NCI-H1105 treated with DMSO at 0.1 percent for 48 hours (cell line): Measurements from ENCODE around the gene LAMA2.

ENCODE experiments used
- DNase-seq: peaks from one replicate; lab custom pipeline; 2025; lab: John Stamatoyannopoulos, UW

Gene LAMA2

DNA sequence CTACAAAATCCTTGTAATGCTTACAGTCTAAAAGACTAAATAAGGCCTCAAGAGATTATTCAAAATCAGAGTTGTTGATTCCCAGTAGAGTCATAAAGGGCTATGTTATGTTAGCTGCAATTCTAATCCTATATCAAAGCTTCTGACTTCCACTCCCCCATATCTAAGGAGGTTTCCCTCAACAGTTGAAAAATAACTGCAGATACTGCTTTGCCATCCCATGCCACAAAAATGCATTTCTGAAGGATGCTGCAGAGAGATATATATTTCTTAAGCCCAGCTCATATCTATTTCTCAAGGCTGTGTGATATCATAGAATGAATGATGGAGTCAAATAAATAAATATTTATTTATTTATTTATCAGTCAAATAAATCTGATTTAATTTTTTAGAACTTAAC, 332.3 kb downstream of the LAMA2 start:
- DNase-seq, result no peak

DNA sequence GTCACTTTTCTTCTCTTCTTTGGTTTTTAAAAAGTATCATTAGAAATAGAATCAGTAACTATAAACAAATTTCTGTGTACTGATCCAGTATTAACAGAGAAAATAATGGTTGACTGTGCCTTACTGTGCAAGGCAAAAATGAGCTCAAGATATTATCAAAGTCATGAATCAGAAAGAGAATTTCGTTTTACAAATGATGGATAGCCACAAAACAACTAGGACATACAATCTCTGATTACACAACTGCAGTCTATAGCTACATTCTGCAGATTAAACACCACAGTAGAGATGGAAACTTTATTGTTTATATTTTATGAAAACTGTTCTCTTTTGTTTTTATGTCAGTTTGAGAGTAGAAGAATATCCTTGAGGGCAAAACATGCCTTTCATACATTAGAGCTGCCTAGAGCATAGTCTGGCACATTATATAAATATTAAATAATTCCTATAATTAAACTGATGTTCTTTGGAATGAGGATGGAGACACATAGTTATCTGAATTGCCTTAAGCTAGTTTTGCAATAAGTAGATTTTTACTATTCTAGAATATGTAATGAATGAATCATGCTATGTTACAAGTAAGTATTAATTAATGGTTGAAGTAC, 333.1 kb downstream of the LAMA2 start:
- no peak for DNase-seq

DNA sequence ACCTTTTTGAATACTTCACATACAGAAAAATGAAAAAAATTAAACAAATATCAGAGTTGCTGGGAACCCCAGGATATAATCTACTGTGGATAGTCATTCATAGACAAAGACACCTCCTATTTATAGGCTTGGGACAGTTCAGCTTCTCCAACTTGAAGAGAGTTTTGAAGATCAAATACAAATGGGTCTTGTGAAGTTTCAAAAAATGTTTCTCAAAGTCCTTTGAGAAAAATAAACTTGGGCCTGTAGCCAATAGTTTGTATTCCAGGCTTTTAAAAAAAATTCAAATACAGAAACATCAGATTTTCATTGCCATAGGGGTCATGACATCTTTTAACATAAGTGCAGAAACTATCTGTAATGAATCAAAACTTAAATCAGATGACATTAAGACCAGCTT, 334.8 kb downstream of the LAMA2 start:
- no peak for DNase-seq

DNA sequence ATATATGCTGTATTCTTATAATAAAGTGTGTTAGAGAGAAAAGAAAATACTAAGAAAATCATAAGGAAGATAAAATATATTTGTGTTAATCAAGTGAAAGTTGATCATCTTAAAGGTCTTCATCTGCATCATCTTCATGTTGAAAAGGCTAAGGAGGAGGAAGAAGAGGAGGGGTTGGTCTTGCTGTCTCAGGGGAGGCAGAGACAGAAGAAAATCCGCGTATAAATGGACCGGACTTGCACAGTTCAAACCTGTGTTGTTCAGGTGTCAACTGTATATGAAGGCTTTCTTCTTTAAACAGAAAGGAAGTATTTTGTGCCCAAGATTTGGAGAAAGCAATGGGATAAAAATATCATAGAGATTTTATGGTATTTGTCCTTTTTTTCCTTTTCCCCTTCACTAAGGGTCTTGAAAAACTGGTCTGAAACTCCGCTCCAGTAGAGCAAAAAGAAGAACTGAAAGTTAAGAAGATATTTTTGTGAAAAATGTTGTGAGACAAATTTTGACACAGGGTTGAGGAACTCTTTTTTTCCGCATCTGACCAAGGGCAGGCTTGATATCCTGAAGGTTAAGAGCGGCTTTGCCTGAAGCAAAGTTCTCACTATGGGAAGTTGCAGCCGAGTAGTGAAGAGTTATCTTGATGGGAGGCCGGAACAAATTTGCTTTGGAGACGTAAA, 350.7 kb downstream of the LAMA2 start:
- no peak for DNase-seq

DNA sequence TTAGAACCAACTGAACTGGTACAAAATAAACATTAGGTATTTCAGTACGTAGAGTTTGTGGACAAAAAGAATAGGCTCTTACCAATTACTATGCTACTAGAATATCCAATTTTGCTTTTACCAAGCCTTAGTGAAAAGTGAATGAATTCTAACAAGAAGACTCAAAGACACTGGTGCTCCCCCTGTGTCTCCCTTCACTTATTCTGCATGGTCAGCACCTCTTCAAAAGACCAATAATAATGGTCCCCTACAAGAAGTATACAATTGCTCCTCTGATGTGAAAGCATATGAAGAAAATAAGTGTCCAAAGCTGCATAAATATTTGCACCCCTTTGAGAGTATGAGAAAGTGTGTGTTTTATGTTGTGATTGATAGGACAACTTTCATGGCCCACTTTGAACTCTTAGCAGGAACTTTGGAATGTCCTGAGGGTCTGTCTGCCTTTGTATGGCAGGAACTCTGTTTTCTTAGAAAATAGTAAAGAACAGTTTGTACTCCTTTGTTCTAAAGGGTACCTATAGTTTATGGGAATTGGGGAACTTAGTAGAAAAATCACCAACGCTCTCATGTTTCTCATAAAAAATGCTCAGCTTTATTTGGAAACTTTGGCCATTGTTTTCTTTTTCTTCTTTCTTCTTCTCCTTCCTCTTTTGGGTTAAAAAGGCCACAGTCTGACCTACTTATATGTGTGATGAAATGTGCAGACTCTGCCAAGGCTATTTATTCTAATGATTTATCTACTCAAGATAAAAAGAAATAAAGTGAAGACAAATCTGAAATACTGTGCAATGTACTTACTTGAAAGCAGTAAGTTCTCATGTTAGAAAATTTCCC, 352.4 kb downstream of the LAMA2 start:
- DNase-seq, result no peak

DNA sequence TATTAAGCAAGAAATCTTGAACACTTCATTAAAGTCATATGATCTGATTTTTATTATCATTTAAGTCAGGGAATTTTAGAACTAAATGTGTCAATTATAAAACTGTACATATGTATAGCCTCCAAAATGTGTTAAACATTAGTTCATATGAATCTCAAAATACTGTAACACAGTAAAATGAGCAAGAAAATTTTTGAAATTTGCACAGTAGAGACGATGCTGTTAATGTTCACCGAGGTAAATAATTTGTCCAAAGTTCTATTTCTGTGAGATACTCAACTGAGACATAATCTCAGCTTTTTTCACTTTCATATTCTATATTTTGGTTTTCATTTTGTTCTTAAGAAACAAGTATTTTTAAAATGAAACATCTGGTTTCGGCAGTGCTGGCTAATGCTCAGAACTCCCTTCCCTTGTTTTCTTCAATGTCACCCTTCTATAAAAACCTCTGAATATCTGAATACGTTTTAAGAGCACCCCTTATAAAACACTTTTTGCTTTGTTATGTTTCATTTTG, 353.1 kb downstream of the LAMA2 start:
- no peak for DNase-seq

DNA sequence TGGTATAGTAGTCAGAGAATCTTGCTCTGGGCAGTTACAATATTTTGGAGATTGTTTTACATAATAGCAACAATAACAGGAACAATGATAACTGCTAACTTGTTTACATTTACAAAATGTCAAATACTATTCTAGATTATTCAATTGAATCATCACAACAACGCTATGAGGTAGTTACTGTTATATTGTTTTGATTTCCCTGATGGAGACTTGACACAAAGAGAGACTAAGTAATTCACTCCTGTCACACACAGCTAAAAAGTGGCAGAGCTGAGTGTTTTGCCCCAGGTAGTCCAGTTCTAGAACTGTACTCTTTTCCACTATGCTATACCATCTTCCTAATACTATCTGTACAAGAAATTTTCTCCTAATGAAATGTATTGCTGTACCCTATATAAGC, 356.1 kb downstream of the LAMA2 start:
- no peak for DNase-seq

DNA sequence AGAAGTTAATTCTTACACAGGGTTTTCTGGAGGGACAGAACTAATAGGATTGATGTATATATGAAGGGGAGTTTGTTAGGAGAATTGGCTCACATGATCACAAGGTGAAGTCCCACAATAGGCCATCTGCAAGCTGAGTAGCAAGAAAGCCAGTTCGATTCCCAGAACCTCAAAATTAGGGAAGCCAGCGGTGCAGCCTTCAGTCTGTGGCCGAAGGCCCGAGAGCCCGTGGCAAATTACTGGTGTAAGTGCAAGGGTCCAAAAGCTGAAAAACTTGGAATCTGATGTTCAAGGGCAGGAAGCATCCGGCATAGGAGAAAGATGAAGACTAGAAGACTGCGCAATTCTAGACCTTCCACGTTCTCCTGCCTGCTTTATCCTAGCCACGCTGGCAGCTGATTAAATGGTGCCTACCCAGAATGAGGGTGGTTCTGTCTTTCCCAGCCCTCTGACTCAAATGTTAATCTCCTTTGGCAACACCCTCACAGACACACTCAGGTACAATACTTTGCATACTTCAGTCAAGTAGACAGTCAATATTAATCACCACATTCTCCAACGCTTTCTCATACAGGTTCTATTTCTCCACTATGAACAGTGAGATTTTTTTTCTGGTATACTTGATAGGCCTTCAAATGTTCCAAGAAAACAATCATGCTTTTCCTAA, 357.0 kb downstream of the LAMA2 start:
- DNase-seq, result no peak

DNA sequence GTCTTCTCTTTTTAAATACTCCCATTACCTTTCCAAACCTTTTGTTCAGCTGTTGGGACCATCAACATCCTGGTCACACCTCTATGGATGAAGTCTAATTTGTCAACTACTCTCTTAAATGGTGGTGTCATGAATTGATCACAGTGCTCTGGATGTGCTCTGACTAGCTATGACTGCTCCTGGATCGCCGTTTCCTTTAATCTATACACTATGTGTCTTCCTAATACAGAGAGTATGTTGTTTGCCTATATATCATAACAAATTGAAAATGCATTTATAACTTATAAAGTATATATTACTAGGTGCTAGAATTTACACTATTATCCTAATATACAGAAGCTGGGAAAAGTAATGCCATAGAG, 357.5 kb downstream of the LAMA2 start:
- DNase-seq, result no peak

DNA sequence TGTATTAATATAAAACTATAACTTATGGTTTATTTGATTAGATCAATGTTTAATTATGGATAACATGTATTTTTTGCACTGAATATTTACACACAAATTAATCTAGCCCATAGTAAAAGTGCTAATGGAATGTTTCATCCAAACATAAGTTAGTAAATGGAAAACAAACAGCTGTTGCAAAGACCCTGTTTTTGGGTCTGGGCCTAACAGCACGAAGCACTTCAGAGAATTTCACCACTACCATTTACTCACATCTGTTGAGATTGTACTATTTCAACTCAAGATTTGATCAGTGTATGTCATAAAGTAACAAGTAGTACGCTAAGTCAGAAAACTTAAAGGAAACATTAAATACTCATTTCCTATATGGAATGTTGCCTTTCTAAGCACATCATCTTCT, 359.6 kb downstream of the LAMA2 start:
- DNase-seq, result no peak

DNA sequence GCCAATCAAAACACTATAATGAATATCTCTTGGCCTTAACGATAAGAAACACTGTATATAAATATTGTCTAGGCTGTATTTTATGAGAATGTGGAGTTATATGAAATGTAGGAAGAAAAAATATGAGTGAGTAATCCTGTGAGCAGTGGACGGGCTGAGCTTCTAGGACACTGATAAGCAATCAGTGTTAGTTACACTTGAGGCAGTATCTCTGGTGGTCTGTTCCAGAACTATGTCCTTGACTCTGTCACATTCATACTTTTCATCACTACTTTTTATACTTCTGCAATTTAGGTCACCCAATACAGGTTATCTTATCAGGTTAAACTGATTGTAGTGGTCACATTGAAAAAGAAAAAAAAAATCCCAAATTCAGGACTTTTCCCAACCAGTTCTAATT, 360.4 kb downstream of the LAMA2 start:
- DNase-seq, result no peak

DNA sequence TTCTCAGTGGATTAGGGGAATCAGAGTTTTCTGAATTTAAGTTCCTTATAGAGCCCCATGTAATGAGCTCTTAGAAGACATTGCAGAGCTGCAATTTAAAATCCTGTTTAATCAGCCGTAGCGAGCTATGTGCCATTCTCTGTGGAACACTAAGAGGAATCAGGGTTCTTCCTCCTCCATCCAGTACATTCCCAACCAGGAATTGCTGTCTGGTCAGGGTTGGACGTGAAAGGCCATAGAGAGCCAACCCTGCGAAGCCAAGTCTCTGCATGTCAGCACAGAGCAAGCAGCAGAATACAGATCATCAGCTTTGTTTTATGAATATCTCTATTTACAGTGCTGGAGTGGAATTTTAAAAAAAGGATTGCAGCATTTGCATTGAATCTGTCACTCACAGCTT, 366.0 kb downstream of the LAMA2 start:
- no peak for DNase-seq

DNA sequence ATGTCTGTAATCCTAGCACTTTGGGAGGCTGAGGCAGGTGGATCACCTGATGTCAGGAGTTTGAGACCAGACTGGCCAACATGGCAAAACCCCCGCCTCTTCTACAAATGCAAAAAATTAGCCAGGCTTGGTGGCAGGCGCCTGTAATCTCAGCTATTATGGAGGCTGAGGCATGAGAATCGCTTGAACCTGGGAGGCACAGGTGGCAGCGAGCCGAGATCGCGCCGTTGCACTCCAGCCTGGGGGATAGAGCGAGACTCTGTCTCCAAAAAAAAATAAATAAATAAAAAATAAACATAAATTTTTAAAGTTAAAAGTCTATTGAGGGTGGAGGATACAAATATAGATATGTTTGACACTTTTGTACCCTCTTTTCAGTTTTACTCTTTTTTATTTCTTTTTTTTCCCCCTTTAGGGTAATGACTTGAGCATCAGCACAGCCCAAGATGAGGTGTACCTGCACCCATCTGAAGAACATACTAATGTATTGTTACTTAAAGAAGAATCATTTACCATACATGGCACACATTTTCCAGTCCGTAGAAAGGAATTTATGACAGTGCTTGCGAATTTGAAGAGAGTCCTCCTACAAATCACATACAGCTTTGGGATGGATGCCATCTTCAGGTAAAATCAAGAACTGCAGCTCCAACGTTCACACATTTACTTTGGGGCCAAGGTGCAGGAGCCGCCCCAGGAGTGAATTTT, 368.9 kb downstream of the LAMA2 start:
- DNase-seq, result peak; percentile 76

DNA sequence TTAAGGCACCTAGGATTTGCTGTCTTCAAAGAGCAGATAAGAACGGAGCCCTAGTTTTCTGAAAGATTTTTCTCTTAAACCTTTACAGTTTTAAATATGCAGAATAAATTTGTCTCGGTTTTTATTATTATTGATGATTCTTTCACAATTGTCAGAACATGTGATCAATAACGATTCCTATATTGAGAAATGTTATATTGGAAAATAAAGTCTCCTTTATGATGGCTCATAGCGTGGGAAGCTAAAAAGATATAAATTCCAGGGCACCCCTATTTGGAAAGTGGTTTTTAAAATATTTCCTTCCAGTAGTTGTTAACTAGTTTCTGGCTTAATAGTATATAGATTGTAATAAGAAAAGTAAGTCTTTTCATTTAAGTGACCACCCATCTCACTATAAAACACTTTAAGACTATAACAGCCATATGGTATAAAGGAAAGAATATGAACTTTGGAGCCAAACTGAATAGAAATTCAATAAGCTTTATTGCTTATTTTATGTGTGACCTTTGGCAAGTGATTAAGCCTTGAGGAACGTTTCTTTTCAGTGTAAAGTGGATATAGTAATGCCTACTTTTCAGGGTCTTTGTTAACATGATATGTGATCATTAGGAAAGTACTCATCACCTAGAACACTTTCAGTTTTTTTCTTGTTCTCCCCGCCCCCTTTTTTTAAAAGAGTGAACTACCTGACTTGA, 369.6 kb downstream of the LAMA2 start:
- no peak for DNase-seq

DNA sequence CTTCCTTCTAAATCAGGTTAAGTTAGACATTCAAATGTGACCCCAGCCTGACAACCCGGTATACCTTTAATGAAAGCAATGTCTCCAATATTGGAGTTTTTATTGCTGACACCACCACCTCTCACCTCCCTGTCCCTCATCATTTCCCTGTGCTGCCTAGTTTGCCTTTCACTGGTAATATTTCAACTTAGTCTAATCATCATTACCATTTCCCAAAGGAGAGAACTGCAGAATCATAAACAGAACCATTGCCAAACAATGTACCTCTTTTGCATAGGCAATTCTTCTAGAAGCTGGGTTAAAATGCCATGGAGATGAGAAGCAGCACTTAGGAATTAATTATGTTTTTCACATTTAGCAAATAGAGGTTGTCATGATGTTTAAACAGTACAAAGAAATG, 370.3 kb downstream of the LAMA2 start:
- DNase-seq, result no peak

DNA sequence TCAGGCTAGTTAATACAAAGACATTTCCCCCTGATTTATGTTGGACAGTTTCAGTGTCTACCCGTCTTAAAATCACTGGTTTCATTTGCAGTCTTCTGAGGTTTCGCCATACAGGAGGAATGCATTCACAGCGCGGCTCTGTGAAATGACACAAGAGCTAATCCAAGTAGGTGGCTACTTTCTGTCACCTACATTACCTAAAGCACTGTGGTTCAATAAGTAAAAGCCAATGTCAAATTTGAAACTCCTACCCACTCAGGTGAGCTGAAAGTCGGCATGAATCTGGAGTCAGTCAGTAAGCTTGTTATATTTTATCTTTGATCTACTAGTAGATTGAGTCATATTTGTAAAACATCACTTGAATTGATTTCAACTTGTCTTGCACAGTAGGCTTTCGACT, 370.8 kb downstream of the LAMA2 start:
- no peak for DNase-seq

DNA sequence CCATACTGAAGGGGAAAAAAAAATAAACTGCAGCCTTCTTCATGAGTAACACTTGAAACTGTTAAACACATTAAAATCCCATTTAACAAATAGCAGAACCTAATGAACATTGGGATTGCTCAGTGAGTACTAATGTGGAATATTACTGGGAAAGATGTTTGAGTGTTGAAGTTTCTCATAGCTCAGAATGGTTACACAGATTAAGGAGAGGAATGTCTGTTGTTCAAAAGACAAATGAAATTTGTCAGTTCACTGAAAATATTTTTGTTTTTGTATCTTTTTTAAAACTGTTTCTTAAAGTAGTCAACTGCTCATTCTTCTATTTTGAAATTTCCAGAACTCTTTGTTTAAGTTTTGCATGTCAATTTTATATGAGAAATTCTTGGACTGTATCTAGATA, 374.3 kb downstream of the LAMA2 start:
- DNase-seq, result no peak

DNA sequence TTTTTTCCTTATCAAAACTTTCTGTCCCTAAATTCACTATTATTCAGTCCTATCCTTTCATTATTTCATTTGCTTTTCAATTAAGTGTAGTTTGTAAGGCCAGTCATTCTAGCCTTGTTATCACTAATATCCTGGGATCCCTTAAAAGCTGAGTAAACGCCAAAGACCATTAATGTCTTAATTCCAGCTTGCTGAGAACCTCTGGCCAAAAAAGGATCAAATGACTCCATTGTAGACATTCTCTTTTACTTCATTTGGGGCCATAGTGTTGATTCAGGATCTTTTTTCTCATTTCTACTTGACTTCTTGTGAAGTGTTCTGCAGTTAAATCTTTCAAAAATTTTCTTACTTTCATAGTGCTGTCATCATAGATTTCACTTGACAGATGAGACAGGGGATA, 379.7 kb downstream of the LAMA2 start:
- DNase-seq, result peak; percentile 27

DNA sequence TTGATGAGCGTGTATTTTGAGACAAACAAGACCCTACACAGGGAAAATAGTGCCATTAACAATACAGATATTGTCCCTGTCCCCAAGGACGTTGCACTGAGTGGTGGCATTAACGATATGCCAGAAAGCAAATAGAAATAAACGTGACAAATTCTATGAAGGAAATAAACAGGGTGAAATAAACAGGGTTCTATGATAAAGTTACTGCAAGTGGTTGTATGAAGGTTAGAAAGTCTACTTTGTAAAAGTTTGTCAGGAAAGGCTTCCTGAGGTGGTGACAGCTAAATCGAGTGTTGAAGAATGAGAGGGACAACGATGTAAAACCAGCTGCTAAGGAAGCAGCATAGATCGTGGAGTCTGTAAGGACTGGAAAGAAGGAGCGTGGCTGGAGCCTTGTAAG, 380.2 kb downstream of the LAMA2 start:
- no peak for DNase-seq

DNA sequence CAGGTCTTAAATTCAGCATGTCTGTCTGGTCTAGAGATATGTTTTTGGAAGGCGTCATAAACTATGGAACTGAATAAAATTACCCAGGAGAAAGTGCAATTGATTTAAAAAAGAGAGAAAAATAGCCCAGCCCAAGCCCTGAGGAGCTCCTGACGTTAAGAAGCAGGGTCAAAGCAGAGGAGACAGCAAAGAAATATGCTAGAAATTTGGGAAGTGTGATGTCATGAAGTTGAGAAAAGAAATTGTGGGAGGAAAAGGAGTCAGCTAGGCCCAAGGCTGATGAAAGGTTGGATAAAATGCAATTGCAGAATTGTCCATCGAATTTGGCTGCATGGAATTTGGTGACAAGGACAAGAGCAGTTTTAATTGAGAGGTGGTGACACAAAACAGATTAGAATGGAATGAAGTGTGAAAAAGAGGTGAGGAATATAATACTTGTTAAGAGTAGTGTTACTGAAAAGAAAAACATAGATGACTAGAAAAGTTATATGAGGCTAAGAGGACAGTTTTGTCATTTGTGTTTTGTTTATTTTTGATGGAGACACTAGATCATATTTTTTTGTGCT, 381.6 kb downstream of the LAMA2 start:
- DNase-seq, result no peak

DNA sequence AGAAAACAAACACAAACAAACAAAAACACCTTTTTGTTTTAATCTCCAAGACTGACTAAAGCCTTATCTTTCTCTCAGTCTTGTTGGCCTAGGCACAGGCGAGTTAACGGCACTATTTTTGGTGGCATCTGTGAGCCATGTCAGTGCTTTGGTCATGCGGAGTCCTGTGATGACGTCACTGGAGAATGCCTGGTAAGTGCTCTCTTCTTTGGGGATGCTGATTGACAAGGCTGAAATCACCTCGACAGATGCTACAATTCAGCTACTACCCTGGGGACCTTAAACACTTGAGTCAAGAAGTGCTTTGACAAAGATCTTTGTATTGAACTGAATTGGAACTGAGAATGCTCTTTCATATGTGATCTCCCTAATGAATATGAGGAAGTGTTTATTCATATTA, 384.1 kb downstream of the LAMA2 start:
- DNase-seq, result peak; percentile 63
